ENCODE data around the gene KIRREL3. TPM values are rescaled to one million over a fixed set of nuclear protein-coding genes. Genes with fewer than 3 reads are reported as not detected.

The KIRREL3 gene
- total and polyA plus RNA-seq, 9 of the 15 experiments (the other 6 are each of a cell fraction or from before 2014, with no cell fraction given) = 0.04 to 0.10 TPM; not detected in 7

GRCh38 chr11:126942146-126942545 lies 58.4 kb downstream of the KIRREL3 start:
- Histone ChIP-seq H3K36me3 (ENCODE audit: control insufficient read depth, insufficient read depth, low read length) (no peaks in the 10 kb centered on the region), H3K79me2 (ENCODE audit: control insufficient read depth, insufficient read depth, low read length) (no peaks in the 10 kb centered on the region), H3K4me3 (no peak overlapping the region), H3K27ac (ENCODE audit: extremely low read depth, low read depth, low read length) (no peak overlapping the region), H3K4me1 (replicated peaks in 1 of 2; ENCODE audit: control insufficient read depth in 2 of 2, insufficient read depth in 2 of 2, low read length in 2 of 2) (no peaks in the 10 kb centered on the region), H3K9me1 (ENCODE audit: control insufficient read depth, insufficient read depth, low read length) (no peaks in the 10 kb centered on the region), H3K4me2 (ENCODE audit: insufficient read depth, low read length) (no peak overlapping the region), H3K9me3 (replicated peaks; ENCODE audit: control insufficient read depth, insufficient read depth, low read depth, low read length) (no peaks in the 10 kb centered on the region), H3K9ac (ENCODE audit: insufficient read depth in 1 of 2, low read depth in 2 of 2, low read length in 2 of 2) (no peak overlapping the region), H2AFZ (ENCODE audit: low read depth, low read length) (no peak overlapping the region), H4K20me1 (replicated peaks; ENCODE audit: control insufficient read depth, insufficient read depth, low read length) (no peaks in the 10 kb centered on the region; the same call in 1 of the 2 replicates), H3K27me3 (ENCODE audit: control insufficient read depth in 2 of 2, insufficient read depth in 2 of 2, low read length in 2 of 2) (peaks cover 0 to 12% of the 10 kb centered on the region in 2 experiments; a peak in 3 of 5 replicates)
- intact Hi-C loops (cut with micrococcal nuclease) = no loop called here
- no peak for FAIRE-seq
- no TSS peak for BruUV-seq (replicated peaks)
- DNase-seq (ENCODE audit: extremely low read depth in 1 of 4, low spot score in 3 of 4) = no peak
- TF ChIP-seq RFX7 (CRISPR knock-in tag; IDR thresholded peaks at IDR 0.05) (no peak), ATF3 (IDR thresholded peaks at IDR 0.05) (peak; percentile 32; the same call in 1 of the 2 replicates), ATF3 (CRISPR knock-in tag; conservative IDR thresholded peaks at IDR 0.05) (no peak)
- CTCF ChIA-PET (ENCODE audit: low intra/inter-chr PET ratio) = no interaction called here
- 2% methylated on average over 4 of the region's 4 CpGs for WGBS (ENCODE audit: insufficient coverage, low coverage, missing lambda C conversion rate)
- no peak for ATAC-seq
- POLR2A ChIA-PET = no interaction called here
- in situ Hi-C loops (cut with MboI) = no loop called here

GRCh38 chr11:126939552-126939951 lies 61.0 kb downstream of the KIRREL3 start:
- ATAC-seq = no peak
- Histone ChIP-seq H3K4me3 (no peak overlapping the region), H3K4me2 (ENCODE audit: insufficient read depth, low read length) (no peak overlapping the region), H3K9me3 (replicated peaks; ENCODE audit: control insufficient read depth, insufficient read depth, low read depth, low read length) (no peaks in the 10 kb centered on the region), H3K9ac (ENCODE audit: insufficient read depth in 1 of 2, low read depth in 2 of 2, low read length in 2 of 2) (no peak overlapping the region), H3K9me1 (ENCODE audit: control insufficient read depth, insufficient read depth, low read length) (no peaks in the 10 kb centered on the region), H2AFZ (ENCODE audit: low read depth, low read length) (no peak overlapping the region), H3K36me3 (ENCODE audit: control insufficient read depth, insufficient read depth, low read length) (no peaks in the 10 kb centered on the region), H3K79me2 (ENCODE audit: control insufficient read depth, insufficient read depth, low read length) (no peaks in the 10 kb centered on the region), H3K27ac (ENCODE audit: extremely low read depth, low read depth, low read length) (no peak overlapping the region), H4K20me1 (replicated peaks; ENCODE audit: control insufficient read depth, insufficient read depth, low read length) (no peaks in the 10 kb centered on the region), H3K4me1 (replicated peaks in 1 of 2; ENCODE audit: control insufficient read depth in 2 of 2, insufficient read depth in 2 of 2, low read length in 2 of 2) (no peaks in the 10 kb centered on the region), H3K27me3 (ENCODE audit: control insufficient read depth in 2 of 2, insufficient read depth in 2 of 2, low read length in 2 of 2) (peaks cover 0 to 10% of the 10 kb centered on the region in 2 experiments; a peak in 2 of 5 replicates)
- intact Hi-C loops (cut with micrococcal nuclease) (no loop called here), in situ Hi-C loops (cut with MboI) (no loop called here)
- ChIA-PET POLR2A (interaction anchor here (0.6 kb wide), 1 partner anchor 35 kb away, joined by 4 read pairs; no protein-coding TSS in a partner anchor), CTCF (ENCODE audit: low intra/inter-chr PET ratio) (no interaction called here)
- no peak for TF ChIP-seq CREB1 (IDR thresholded peaks at IDR 0.05)
- TF ChIP-seq CREB1 (CRISPR knock-in tag; IDR thresholded peaks at IDR 0.05) = no peak
- TF ChIP-seq RAD51 (IDR thresholded peaks at IDR 0.05; ENCODE audit: borderline replicate concordance, low read depth) = no peak
- TF ChIP-seq ZNF316 (IDR thresholded peaks at IDR 0.05) = 0 out of 2 replicates have a peak, but pooled peaks have one; percentile 20
- TF ChIP-seq TOE1 (IDR thresholded peaks at IDR 0.05; ENCODE audit: borderline replicate concordance) = no peak
- no peak for TF ChIP-seq TOE1 (CRISPR knock-in tag; IDR thresholded peaks at IDR 0.05; ENCODE audit: borderline replicate concordance, low read depth)
- BruUV-seq (replicated peaks) = no TSS peak
- WGBS (ENCODE audit: insufficient coverage, low coverage, missing lambda C conversion rate) = 5% methylated on average over 2 of the region's 2 CpGs
- no peak for DNase-seq (ENCODE audit: extremely low read depth in 1 of 4, low spot score in 3 of 4)
- FAIRE-seq = no peak

Data from K562 (cell line).